ENCODE data around the gene DBN1.
"Not testable (repeated sequence)": the region's sequence is repeated elsewhere in the genome, so short reads cannot be mapped to it uniquely, and the experiment has no call there.

Gene DBN1

GRCh38 chr5:177490311-177490991 lies 17.0 kb upstream of the DBN1 start:
- no peak for DNase-seq

GRCh38 chr5:177489119-177489716 lies 15.8 kb upstream of the DBN1 start:
- DNase-seq = no peak

DNA sequence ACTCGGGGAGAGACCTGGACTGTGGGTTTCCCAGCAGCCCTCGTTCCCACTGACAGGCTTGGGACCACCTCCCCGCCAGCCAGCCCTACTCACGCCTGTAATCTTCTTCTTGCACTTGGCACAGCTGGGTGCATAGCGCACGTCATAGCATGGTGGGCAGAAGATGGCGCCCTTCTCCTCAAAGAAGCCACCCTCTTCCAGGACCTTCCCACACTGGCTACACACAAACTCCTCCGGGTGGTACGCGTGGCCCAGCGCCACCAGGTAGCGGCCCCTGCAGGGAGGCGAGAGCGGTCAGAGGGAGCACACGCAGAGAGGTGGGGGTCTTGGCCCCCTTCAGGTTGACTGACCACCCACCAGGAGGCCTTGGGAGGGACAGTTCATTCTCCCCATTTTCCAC lies 14.5 kb upstream of the DBN1 start:
- DNase-seq = no peak

DNA sequence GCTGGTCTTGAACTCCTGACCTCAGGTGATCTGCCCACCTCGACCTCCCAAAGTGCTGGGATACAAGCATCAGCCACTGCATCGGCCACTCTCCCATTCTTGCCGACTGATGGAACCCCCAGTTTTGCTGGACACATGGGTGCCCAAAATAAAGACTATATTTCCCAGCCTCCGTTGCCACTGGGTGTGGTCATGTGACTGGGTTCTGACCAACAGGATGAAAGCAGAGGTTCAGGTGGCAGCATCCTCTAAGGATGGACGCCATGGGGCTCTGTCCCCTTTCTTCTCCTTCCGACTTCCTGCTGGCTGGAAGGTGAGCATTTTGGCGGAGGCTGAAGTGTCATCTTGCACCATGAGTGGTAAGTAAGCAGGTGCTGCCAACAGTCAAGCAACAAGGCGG lies 13.7 kb upstream of the DBN1 start:
- DNase-seq = no peak

- DNase-seq = no peak
Measured at GRCh38 chr5:177486256-177486655, 12.8 kb upstream of the DBN1 start.

DNA sequence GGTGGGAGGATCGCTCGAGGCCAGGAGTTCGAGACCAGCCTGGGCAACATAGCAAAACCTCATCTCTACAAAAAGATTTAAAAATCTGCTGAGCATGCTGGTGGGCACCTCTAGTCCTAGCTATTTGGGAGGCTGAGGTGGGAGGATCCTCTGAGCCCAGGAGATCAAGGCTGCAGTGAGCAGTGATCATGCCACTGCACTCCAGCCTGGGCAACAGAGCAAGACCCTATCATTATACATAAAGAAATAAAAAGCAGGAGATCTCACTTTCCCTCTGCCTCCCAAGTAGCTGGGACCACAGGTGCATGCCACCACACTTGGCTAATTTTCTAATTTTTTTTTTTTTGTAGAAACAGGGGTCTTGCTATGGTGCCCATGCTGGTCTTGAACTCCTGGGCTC lies 12.3 kb upstream of the DBN1 start:
- DNase-seq = not testable (repeated sequence)

DNA sequence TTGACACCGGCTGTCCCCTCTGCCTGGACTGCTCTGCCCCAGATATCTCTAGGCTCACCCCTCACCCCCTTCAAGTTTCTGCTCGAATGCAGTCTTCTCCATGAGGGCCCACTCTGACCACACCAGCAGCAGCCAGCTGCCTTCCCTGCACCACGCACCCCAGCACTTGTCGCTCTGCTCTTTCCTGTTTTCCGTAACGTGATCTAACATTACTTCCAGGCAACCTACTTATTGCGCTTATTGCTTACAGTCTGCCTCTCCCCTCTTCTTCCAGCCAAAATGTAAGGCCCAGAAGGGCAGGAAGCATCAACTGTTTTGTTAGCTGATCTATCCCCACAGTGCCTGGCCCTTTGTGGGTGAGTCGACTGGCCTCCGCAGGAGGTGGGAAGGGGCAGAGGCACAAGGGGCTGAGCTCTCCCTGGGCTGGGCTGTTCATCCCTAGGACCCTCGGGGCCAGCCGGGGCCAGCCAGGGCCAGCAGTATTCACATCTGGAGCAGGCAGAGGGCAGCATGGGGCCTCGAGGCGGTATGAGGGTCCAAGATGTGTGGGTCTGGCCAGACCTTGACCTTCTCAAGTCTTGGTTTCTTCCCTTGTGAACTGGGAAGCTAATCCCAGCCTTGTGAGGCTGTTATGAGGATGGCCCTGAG lies 11.6 kb upstream of the DBN1 start:
- no peak for DNase-seq

DNA sequence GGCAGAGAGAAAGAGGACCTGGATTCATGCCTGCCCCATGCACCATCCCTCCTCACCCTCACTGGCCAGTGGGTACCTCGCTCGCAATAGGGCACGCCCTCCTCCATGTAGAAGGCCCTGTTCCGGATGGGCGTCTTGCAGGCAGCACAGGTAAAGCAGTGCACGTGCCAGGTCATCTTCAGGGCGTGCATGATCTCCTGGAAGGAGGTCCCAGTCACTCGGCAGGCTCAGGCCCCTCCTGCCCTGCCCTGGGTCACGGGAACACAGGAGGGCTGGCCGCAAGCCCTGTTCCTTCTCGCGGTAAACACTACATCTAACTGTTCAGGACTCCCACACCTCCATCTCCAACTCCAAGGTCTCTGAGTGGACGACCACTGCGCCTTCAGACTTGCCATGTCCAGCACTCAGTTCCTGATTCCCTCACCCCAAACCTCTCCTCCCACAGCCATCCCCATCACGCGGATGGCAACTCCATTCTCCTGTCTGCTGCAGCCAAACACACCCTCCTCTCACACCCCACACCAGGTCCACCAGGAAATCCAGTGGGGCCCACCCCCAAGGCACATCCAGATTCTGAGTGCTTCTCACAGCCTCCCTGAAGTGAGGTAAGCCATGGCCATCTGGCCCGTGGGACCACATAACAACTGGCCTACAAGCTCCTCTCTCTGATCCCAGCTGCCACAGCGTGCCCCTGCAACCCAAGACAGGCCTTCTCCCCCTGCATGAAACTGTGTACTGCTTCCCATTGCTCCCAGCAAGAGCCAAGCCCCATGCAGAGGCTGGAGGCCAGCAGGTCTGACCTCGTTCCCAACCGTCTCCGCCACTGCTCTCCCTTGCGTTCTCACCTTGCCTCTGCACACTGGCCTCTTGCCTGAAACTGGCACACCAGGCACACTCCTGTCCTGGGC lies 10.8 kb upstream of the DBN1 start:
- no peak for DNase-seq

- no peak for DNase-seq
Measured at GRCh38 chr5:177483042-177483441, 9.6 kb upstream of the DBN1 start.

GRCh38 chr5:177482359-177482795 lies 8.9 kb upstream of the DBN1 start:
- DNase-seq = no peak

DNA sequence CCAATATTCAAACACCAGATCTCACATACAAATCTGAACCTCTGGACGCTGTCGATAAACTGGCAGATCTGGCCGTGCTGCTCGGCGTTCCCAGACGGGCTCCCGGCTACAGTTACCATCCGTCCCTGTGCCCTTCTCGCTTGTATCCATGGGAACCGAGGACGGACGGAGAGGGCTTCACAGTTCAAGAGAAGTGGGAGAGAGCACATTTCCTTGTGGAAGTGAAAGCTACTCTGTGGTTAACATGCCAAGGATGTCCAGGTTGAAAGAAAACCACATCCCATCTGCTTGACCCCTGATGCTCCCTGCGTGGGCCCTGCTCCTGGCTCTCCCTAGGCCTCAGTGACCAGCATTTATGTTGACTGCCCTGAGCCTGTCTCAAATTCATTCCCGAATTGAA lies 6.3 kb upstream of the DBN1 start:
- DNase-seq = no peak

- DNase-seq = no peak
Measured at GRCh38 chr5:177478711-177479646, 5.5 kb upstream of the DBN1 start.

- no peak for DNase-seq
Measured at GRCh38 chr5:177477701-177478477, 4.5 kb upstream of the DBN1 start.

GRCh38 chr5:177476531-177477233 lies 3.2 kb upstream of the DBN1 start:
- no peak for DNase-seq

GRCh38 chr5:177475563-177476427 lies 2.4 kb upstream of the DBN1 start:
- no peak for DNase-seq

- no peak for DNase-seq
Measured at GRCh38 chr5:177474846-177475562, 1.6 kb upstream of the DBN1 start.

DNA sequence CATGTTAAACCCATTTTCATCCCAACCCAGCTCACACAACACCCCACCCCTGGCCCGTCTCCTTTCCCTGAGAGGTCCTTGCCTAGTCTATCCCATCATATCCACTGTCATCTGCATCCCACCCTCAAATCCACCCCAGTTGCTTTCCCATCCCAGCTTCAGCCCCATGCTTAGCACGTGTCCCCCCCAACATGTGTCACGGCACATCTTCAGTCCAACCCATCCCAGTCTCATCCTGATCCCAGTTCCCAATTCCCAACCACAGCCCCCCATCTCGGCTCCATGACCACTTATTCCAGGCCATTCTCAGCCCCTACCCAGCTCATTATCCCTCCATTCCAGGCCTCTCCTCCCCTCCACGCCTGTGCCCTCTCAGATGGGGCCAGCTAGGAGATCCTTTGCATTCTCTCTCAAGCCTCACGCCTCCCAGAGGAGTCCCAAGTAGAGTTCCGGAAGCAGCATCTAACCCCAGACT lies 605 bp upstream of the DBN1 start:
- no peak for DNase-seq
